ENCODE results near the gene XAF1. TPM values are rescaled to one million over a fixed set of nuclear protein-coding genes. Genes with fewer than 3 reads are reported as not detected.
"Not testable (repeated sequence)": the region's sequence is repeated elsewhere in the genome, so short reads cannot be mapped to it uniquely, and the experiment has no call there.

Gene XAF1
- total RNA-seq, 4 donors from 2014 or later, result 11.0 to 40.9 (median 19.1) TPM

DNA sequence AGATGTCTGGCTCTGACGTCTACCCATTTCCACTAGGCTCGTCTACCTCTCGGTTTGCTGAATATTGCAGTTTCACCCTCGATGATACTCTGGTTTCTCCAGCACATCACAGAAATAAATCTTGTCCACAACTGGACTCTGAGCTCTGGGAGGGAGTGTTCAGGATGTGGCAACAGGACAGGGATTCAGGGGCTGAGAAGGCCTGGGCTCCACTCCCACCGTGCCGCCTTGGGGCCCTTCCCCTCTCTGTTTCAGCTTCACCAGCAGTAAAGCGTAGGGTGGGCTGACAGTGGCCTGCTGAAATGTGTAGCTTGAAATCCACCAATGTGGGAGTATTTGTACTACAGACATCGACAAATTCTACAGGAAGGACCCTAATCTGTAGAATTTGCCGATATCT lies 55.7 kb downstream of the XAF1 start:
- TF ChIP-seq POLR2AphosphoS5 (IDR thresholded peaks at IDR 0.05) (no peak), POLR2A (IDR thresholded peaks at IDR 0.05) (no peak), EP300 (IDR thresholded peaks at IDR 0.05) (no peak)
- TF ChIP-seq, protein P1, sequence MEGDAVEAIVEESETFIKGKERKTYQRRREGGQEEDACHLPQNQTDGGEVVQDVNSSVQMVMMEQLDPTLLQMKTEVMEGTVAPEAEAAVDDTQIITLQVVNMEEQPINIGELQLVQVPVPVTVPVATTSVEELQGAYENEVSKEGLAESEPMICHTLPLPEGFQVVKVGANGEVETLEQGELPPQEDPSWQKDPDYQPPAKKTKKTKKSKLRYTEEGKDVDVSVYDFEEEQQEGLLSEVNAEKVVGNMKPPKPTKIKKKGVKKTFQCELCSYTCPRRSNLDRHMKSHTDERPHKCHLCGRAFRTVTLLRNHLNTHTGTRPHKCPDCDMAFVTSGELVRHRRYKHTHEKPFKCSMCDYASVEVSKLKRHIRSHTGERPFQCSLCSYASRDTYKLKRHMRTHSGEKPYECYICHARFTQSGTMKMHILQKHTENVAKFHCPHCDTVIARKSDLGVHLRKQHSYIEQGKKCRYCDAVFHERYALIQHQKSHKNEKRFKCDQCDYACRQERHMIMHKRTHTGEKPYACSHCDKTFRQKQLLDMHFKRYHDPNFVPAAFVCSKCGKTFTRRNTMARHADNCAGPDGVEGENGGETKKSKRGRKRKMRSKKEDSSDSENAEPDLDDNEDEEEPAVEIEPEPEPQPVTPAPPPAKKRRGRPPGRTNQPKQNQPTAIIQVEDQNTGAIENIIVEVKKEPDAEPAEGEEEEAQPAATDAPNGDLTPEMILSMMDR (IDR thresholded peaks at IDR 0.05), result no peak
- Histone ChIP-seq H3K9me3 (peaks cover 0 to 21% (median 0%) of the 10 kb centered on the region in 3 donors), H3K36me3 (no peaks in the 10 kb centered on the region), H3K4me1 (no peaks in the 10 kb centered on the region), H3K27ac (no peak overlapping the region), H3K27me3 (peaks cover 49% of the 10 kb centered on the region), H3K4me3 (no peak overlapping the region)
- WGBS, 2 donors (ENCODE audit: low coverage in 1 of 2), result 85 to 91% methylated on average over 8 to 9 of the region's 9 CpGs
- no peak for ATAC-seq

- no peak overlapping the region for H3K27ac ChIP-seq
- 60% methylated on average over 1 of the region's 9 CpGs; no CpG with 5 or more reads in 1 of the 2 donors for WGBS, 2 donors (ENCODE audit: low coverage in 1 of 2)
- TF ChIP-seq, protein P1 (IDR thresholded peaks at IDR 0.05), result no peak
- TF ChIP-seq POLR2A (IDR thresholded peaks at IDR 0.05), result no peak
- TF ChIP-seq EP300 (IDR thresholded peaks at IDR 0.05), result no peak
- no peak for TF ChIP-seq POLR2AphosphoS5 (IDR thresholded peaks at IDR 0.05)
- no peaks in the 10 kb centered on the region for H3K36me3 ChIP-seq
- peaks cover 0 to 21% (median 0%) of the 10 kb centered on the region in 3 donors for H3K9me3 ChIP-seq
- no peaks in the 10 kb centered on the region for H3K4me1 ChIP-seq
- no peak overlapping the region for H3K4me3 ChIP-seq
- peaks cover 55% of the 10 kb centered on the region for H3K27me3 ChIP-seq
- ATAC-seq, result no peak
Observed at GRCh38 chr17:6812295-6812694, 56.4 kb downstream of the XAF1 start.

- Histone ChIP-seq H3K4me3 (no peak overlapping the region), H3K27ac (no peak overlapping the region), H3K36me3 (no peaks in the 10 kb centered on the region), H3K9me3 (peaks cover 0 to 8% (median 0%) of the 10 kb centered on the region in 3 donors), H3K27me3 (peaks cover 59% of the 10 kb centered on the region), H3K4me1 (no peaks in the 10 kb centered on the region)
- ATAC-seq, result no peak
- TF ChIP-seq, protein P1 (IDR thresholded peaks at IDR 0.05), result no peak
- TF ChIP-seq EP300 (IDR thresholded peaks at IDR 0.05) (no peak), POLR2A (IDR thresholded peaks at IDR 0.05) (no peak), POLR2AphosphoS5 (IDR thresholded peaks at IDR 0.05) (no peak)
- 76 to 90% methylated on average over 4 to 8 of the region's 10 CpGs for WGBS, 2 donors (ENCODE audit: low coverage in 1 of 2)
Observed at GRCh38 chr17:6815775-6816174, 59.9 kb downstream of the XAF1 start.

DNA sequence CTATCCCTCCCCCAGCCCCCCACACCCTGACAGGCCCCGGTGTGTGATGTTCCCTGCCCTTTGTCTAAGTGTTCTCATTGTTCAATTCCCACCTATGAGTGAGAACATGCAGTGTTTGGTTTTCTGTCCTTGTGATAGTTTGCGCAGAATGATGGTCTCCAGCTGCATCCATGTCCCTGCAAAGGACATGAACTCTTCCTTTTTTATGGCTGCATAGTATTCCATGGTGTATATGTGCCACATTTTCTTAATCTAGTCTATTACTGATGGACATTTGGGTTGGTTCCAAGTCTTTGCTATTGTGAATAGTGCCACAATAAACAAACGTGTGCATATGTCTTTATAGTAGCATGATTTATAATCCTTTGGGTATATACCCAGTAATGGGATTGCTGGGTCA lies 60.5 kb downstream of the XAF1 start:
- H3K27me3 ChIP-seq, result peaks cover 57% of the 10 kb centered on the region
- 79 to 82% methylated on average over 2 to 3 of the region's 3 CpGs for WGBS, 2 donors (ENCODE audit: low coverage in 1 of 2)
- H3K36me3 ChIP-seq, H3K27ac ChIP-seq, H3K4me1 ChIP-seq, ATAC-seq, H3K4me3 ChIP-seq: not testable (repeated sequence)
- H3K9me3 ChIP-seq, result peaks cover 0 to 13% (median 0%) of the 10 kb centered on the region in 3 donors

DNA sequence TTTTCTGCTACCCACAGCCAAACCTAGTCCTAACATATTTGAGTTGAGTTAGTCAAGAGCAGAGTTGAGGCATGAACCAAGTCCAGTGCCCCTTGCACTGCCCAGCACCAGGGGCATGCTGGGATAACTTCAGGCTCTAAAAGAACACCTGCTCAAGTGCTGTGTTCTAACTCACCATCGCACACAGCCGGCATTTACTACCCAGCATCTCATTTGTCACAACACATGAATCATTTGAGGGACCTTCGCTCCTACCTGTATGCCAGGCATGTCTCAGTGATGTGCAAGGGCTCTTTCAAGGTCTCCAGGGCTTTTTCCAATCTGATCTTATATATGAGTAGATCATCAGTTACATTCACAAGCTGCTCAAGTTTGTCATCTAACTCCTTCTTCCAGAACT lies 63.1 kb downstream of the XAF1 start:
- Histone ChIP-seq H3K27me3 (peaks cover 36% of the 10 kb centered on the region), H3K27ac (no peak overlapping the region), H3K4me1 (no peaks in the 10 kb centered on the region), H3K4me3 (no peak overlapping the region), H3K9me3 (peaks cover 0 to 13% (median 0%) of the 10 kb centered on the region in 3 donors), H3K36me3 (no peaks in the 10 kb centered on the region)
- TF ChIP-seq POLR2AphosphoS5 (IDR thresholded peaks at IDR 0.05) (no peak), POLR2A (IDR thresholded peaks at IDR 0.05) (no peak), EP300 (IDR thresholded peaks at IDR 0.05) (no peak)
- TF ChIP-seq, protein P1 (IDR thresholded peaks at IDR 0.05), result no peak
- ATAC-seq, result no peak
- WGBS, 2 donors (ENCODE audit: low coverage in 1 of 2), result 80 to 86% methylated on average over 1 to 3 of the region's 3 CpGs

Data from gastroesophageal sphincter (tissue), 4 donors.